Stimulated activated CD8-positive, alpha-beta memory T cell treated with anti-CD3 and anti-CD28 coated beads, Interleukin-7, amount 100 ng/mL, for 1 hour (primary cell): Measurements from ENCODE around the gene MESD.
"Not testable (repeated sequence)": the region's sequence is repeated elsewhere in the genome, so short reads cannot be mapped to it uniquely, and the experiment has no call there.

ENCODE experiments used
- DNase-seq, 2 donors: peaks; one replicate each; pipeline ENCODE4 v3.0.0-alpha.2; 2020; ENCODE audit warnings: low read depth in 2 of 2

Gene MESD

DNA sequence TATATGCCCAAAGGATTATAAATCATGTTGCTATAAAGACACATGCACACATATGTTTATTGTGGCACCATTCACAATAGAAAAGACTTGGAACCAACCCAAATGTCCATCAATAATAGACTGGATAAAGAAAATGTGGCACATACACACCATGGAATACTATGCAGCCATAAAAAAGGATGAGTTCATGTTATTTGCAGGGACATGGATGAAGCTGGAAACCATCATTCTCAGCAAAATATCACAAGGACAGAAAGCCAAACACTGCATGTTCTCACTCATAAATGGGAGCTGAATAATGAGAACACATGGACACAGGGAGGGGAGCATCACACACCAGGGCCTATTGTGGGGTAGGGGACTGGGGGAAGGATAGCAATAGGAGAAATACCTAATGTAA lies 24.2 kb downstream of the MESD start:
- DNase-seq, result not testable (repeated sequence)

DNA sequence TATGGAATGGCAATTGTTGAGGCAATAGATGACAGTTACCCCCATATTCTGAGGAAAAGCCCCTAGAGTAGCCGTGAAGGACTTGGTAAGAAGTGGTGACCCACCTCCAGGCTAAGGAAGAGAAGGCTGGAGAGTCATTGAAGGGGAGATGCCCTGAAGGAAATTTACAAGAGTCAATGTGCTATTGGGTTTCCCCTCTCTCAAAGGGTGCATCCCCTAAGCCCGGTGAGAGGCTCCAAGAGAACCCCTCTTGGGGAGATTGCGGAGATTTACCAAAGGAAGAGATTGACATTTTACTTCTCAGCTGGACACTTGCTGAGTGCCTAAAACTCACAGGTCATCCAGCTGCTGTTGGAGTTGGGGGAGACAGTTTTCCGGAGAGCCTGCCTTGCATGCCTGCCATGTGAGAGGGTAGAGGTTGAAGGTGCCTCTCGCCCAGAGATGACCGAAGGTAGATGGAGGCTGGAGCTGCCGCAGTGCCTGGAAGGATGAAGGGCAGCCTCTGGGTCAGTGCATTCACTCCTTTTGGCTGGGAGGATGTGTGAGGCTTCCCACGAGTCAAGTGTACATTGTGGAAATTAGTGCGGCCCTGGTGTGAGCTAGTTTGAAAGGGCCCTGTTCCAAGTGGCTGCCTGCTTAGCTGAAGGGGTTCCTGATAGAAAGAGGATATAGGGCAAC lies 30.7 kb downstream of the MESD start:
- DNase-seq, result no peak

DNA sequence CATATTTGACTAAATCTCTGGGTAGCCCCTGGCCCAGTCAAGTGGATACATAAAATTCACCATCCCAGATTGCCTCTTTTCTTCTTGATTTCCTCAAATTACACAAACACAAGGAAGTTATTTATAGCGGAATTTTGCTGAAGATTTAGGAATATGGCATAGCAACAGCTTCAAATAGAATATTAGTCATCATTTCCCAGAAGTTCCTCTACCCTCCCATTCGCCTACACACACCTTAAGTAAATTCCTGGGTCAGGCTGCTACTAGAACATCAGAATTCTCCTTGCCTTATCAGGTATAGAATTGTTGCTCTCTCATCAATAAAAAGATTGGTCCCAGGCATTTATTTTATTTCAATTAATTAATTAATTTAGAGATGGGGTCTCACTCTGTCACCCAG lies 31.6 kb downstream of the MESD start:
- no peak for DNase-seq

DNA sequence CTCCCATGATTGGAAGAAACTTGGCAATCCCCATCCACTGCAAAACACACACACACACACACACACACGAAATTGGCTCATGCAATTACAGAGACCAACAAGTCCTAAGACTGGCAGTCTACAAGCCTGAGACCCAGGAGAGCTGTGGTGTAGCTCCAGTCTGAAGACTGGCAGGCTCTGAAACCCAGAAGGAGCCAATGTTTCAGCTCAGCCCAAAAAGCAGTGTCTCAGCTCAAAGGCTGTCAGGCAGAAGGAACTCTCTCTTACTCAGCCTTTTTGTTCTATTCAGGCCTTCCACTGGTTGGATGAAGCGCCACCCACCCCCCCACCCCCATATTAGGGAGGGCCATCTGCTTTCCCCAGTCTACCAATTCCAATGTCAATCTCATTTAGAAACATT lies 32.1 kb downstream of the MESD start:
- DNase-seq, result no peak

DNA sequence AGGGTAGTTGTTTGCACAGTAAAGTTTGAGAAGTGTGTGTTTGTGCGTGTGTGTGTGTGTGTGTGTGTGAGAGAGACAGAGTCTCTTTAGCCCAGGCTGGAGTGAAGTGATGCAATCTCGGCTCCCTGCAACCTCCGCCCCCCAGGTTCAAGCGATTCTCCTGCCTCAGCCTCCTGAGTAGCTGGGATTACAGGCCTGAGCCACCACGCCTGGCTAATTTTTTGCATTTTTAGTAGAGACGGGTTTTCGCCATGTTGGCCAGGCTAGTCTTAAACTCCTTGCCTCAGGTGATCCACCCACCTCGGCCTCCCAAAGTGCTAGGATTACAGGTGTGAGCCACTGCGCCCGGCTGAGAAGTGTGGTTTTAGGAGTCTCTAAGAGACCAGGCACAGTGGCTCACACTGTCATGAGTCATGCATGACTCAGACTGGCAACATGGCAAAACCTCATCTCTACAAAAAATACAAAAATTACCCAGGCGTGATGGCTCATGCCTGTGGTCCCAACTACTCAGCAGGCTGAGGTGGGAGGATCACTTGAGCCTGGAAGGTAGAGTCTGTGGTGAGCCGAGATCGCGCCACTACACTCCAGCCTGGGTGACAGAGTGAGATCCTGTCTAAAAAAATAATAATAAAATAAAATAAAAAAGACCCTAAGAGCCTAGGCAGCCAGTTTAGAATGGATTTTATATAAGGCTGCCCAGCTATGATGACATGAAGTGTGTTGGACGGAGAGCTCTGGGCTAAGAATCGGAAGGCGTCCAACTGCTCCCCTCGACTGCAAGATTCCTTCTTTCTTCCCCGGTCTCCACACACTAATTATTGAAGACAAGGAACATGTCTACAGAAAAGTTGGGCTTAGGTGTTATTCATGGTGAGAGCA lies 33.8 kb downstream of the MESD start:
- DNase-seq, result peak; percentile 3 to 5

DNA sequence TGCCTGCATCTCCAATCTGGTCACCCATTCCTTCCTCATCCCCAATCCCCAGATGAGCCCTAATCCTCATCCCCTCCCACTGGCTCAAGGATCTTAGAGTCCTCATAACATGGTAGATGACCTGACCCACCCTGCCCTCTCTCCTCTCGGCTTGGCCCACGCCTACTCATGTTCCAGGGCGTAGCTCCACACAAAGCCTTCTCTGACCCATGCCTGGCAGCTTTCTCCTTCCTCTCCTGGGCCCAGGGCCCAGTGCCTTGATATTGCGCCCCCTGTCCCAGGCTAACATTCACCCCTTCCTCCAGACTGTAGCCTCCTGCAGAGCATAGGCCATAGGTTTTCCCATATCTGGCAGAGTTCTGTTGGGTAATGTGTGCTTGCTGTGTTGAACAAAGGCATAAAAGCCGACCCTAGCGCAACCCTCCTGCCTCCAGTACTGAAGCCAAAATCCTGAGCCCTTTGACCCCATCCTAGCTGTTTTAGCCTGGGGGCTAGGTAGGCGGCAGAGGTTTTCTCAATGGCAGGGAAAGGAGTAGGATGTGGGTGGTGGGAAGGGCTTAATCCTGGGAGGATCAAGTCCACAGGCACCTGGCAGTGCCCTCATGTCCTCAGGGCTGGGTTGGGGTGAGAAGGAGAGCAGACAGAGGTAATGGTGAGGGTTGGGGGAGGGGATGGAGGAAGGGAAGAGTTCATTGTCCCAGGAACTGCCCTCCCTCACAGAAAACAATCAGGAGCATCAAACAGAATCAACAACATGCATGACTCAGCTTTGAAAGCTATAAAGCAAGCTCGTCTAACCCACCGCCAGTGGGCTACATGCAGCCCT lies 35.5 kb downstream of the MESD start:
- DNase-seq, result no peak

DNA sequence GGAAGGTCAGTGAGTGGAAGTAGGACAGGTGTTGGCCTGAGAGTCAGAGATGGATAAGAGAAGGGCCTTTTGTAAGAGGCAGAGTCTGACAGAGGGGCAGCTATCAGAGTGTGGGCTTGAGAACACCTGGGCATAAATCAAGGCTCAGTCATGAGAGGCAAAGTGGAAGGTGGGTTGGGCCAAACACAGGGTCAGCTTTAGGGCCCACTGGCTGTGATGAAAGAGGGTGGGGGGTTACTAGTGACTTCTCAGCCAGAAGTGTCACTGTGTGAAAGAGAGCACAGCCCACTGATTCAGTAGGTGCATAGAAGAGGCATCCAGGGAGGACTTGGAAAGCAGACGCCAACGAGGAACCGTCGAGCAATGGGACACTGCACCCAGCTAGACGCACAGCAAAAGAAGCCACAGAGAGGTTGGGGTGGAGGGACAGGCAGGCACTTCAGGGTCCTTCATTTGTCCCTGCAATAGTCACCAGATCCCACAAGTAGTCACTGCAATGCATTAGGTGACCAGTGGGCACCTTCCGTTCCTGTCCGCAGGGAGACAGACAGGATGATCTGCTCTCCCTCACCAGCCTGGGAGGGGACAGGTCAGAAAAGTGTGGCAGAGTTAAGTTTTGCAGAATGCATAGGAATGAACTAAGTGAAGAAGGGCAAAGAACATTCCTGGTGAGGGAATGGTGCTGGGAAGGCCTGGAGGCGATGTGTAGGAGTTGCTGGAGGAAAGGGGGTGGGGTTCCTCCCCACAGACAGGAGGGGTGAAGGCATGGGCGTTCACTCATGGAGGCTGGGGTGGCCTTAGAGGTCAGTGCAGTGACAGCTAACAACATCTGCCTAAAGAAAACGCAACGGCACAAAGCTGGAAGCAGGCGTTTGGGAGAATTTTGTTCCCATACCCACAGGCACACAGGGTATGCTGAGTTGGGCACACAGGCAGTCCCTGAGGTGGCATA lies 36.3 kb downstream of the MESD start:
- DNase-seq, result no peak

DNA sequence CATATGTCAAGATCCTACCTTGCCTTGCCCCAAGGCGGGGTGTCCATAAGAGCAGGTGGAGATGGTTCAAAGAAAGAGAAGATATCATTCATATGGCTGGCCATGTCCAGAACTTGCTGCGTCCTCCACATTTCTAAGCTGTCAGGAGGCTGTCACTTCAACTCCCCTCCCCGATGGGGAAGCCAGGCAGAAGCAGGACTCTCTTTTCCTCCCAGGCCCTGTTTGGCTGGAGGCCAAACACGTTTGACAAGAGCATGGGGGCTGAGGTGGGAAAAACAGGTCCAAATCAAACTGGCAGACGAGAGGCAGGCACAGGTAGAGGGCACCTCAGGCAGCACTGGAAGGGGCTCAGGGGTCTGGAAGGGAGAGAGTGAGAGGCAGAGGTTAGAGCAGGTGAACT lies 37.7 kb downstream of the MESD start:
- DNase-seq, result no peak

DNA sequence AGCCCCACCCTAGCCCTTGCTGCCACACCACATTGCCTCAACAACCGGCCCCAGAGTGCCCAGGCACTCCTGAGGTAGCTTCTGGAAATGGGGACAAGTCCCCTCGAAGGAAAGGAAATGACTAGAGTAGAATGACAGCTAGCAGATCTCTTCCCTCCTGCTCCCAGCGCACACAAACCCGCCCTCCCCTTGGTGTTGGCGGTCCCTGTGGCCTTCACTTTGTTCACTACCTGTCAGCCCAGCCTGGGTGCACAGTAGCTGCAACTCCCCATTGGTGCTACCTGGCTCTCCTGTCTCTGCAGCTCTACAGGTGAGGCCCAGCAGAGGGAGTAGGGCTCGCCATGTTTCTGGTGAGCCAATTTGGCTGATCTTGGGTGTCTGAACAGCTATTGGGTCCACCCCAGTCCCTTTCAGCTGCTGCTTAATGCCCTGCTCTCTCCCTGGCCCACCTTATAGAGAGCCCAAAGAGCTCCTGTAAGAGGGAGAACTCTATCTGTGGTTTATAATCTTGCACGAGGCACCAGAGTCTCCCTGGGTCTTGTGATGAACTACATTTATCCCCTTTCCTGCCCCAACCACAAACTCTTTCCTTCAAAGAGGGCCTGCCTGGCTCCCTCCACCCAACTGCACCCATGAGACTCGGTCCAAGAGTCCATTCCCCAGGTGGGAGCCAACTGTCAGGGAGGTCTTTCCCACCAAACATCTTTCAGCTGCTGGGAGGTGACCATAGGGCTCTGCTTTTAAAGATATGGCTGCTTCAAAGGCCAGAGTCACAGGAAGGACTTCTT lies 39.1 kb downstream of the MESD start:
- DNase-seq, result no peak

DNA sequence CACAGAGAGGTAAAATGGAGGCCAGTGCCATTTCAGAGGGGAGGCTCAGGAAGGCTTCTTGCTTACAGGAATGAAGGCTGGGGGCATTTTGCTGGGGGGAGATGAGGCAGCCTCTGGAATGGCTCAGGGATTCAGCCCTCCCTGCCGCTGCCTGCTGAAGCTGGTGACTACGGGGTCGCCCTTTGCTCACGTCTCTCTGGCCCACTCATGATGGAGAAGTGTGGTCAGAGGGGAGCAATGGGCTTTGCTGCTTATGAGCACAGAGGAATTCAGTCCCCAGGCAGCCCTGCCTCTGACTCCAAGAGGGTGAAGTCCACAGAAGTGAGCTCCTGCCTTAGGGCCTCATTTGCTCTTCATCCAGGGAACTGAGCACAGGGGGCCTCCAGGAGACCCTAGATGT lies 39.9 kb downstream of the MESD start:
- no peak for DNase-seq

DNA sequence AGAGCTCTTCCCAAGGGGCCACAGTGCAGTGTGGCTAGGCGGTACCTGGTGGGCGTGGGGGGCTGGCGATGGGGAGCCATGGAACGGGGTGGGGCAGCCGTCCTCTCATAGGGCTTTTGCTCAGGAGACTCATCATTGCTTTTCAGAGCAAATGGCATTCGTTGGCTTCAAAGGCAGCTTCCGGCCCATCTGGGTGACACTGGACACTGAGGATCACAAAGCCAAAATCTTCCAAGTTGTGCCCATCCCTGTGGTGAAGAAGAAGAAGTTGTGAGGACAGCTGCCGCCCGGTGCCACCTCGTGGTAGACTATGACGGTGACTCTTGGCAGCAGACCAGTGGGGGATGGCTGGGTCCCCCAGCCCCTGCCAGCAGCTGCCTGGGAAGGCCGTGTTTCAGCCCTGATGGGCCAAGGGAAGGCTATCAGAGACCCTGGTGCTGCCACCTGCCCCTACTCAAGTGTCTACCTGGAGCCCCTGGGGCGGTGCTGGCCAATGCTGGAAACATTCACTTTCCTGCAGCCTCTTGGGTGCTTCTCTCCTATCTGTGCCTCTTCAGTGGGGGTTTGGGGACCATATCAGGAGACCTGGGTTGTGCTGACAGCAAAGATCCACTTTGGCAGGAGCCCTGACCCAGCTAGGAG lies 40.8 kb downstream of the MESD start:
- DNase-seq, result no peak

DNA sequence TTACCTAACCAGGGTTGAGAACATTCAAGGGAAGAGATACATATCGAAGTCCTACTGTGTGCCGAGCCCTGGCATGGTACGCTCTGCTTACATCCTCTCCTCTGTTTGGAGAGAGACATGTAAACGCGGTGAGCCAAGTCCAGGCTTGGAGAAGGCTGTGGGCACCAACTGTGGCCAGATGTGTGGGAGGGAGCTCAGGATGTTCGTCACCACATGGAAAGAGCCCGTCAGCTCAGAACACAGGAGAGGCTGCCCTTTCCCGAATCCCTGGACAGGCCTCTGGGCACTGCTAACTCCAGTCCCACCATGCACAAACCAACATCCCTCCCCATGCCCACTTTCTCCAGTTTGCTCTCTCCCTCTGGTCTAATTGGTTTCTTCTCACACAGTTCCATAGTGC lies 43.0 kb downstream of the MESD start:
- no peak for DNase-seq

DNA sequence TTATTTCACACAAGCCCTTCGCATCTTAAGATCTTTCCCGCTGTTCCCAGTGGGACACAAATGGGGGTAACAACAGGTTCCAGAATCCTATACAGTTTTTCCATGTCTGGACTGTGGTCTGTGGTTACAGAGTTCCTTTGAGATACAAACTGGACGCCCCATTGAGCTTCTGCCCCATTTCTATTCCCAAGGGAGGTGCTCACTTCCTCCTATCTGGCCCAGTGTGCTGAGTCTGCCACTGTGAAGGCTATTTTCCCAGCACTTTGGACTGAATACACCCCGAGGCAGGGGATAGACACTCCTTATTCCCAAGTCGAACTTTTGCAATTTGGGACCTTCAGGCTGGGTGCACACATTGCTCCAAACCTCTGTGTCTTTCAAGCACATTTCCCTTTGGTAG lies 44.0 kb downstream of the MESD start:
- no peak for DNase-seq

DNA sequence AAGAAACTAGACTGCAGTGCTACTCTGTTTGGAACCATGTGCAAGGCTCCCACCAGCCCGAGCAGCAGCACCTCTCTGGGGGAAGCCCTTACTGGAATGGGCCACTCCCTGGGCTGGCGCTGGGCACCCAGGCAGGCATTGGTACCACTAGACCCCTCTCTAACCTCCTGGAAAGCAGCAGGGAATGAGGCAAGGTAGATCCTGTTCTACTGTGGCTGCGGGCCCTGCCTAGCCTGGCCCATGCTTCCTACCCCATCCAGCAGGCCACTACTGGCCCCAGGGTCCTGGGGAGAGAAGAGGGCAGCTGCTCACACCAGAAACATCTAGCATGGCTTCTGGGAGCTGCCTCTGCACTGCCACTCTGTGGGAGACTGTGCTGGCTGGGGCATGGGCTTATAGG lies 44.8 kb downstream of the MESD start:
- no peak for DNase-seq

DNA sequence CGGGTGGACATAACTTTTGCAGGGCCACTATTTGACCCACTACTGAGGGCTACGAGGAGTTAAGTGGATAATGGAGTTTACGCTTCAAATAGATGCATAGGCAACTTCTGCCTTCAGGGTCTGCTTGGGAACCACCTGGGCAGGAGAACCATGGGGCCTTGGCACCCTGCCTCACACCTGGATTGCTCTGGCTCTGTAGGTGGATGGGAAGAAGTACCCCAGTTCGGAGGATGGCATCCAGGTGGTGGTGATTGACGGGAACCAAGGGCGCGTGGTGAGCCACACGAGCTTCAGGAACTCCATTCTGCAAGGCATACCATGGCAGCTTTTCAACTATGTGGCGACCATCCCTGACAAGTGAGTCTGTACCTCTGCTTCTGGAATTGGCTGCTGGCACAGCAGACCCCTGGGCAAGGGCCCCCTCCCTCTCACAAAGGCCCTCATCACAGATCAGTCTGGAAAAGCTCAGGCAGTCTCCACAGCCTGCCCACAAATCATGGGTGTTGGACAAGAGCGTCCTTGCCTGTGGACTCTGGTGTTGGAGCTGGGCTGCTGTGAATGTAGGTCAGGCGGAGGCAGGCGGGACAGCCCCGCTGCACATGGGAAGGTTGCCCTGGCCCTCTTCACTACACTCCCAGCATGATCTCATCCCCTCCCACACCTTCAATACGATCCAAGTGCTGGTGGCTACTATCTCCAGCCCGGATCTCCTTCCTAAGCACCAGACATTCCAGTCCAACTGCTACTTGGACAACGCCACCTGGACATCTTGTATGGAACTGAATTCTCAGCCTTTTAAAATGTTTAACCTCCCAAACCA lies 46.7 kb downstream of the MESD start:
- no peak for DNase-seq

DNA sequence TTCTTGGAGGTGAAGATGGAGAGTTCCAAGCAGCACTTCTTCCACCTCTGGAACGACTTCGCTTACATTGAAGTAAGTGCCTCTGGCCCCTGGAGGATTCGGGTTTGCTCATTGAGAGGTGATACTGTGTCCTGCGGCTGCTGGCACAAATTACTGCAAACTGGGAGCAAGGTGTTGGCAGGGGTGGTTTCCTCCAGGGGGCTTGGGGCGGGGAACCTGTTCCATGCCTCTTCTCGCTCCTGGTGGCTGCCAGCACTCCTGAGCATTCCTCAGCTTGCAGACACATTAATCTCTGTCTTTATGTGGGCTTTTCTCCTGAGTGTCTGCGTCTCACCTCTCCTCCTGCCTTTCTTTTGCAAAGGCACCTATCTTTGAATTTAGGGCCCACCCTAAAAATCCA lies 47.4 kb downstream of the MESD start:
- DNase-seq, result no peak

DNA sequence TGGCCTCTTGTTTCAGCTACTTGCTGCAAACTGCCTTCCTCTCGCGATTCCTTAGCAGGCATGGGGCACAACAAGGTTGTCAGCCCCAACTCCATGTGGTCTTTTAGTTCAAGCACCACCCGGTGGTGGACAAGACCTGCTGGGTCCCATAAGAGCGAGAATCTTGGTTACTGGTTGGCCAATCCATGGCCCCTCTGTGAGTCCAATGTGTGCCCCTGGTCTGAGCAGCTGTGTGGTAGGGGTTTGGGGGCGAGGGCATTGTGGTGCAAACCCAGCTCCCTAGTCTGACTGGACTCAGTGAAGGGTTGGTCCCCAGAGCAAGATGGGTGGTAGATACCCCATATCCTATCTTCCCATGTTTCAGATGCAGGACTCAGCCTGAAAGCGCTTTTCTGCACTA lies 48.8 kb downstream of the MESD start:
- DNase-seq, result no peak

DNA sequence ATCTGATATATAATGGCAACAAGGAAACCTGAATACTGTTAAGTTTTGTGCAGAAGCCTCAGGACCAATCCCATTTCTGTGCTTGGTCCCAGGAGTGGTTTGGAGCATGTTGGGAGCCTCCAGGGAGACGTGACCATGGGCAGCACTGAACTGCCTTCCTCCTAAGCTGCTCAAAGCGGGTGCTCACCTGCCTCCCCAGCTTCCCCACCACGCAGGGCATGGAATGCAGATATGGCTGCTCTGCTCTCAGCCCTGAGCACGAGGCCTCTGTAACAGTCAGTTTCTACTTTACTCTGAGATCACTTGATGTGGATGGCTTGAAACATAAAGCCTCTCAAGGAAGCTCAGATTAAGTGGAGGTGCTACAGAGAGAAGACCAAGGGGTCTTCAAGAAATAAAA lies 49.3 kb downstream of the MESD start:
- DNase-seq, result no peak

DNA sequence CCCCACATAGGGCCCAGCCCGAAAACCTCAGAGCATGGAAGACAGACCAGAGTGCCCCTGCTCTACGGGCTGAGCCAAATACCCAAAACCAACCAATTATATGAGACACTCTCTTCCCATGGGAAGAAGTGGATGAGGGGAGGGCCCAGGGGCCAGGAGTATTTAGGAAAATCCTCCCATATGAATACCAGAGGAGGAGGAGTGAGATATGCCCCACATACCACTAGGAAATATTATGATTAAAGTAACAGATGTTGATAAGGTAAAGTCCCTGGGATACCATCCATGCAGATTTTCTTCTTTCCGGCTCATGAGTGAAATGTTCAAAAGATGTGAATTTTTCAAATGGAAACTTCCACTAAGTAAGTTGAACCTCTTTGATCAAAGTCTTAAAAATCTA lies 50.4 kb downstream of the MESD start:
- DNase-seq, result no peak
